ENCODE measurements around the gene DRD5.

DNA sequence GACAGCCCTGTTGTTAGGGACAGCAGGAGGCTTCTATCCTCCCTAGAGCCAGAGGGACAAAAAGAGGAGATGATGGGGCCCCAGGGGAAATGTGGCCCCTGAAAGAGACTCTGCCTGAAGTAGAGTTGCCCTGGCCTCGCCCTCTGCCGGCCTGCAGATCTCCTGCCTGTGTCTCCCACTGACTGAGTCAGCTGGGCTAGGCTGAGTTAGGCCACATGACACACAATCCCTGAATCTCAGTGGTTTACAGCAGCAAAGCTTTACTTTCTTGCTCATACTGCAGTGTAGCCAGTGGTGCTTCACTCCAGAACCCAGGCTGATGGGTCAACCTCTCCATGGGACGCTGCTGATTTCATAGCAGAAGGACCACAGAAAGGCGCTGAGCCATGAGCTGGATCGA lies 23.5 kb downstream of the DRD5 start:
- TF ChIP-seq, protein P1, sequence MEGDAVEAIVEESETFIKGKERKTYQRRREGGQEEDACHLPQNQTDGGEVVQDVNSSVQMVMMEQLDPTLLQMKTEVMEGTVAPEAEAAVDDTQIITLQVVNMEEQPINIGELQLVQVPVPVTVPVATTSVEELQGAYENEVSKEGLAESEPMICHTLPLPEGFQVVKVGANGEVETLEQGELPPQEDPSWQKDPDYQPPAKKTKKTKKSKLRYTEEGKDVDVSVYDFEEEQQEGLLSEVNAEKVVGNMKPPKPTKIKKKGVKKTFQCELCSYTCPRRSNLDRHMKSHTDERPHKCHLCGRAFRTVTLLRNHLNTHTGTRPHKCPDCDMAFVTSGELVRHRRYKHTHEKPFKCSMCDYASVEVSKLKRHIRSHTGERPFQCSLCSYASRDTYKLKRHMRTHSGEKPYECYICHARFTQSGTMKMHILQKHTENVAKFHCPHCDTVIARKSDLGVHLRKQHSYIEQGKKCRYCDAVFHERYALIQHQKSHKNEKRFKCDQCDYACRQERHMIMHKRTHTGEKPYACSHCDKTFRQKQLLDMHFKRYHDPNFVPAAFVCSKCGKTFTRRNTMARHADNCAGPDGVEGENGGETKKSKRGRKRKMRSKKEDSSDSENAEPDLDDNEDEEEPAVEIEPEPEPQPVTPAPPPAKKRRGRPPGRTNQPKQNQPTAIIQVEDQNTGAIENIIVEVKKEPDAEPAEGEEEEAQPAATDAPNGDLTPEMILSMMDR (IDR thresholded peaks at IDR 0.05; ENCODE audit: insufficient read depth, low read length, poor library complexity, severe bottlenecking) = no peak
- TF ChIP-seq EZH2phosphoT487 (conservative IDR thresholded peaks at IDR 0.05; ENCODE audit: low read length) = no peak
